IMR-90 (cell line): Measurements from ENCODE around the gene SPATS2L. TPM values are rescaled to one million over a fixed set of nuclear protein-coding genes. Genes with fewer than 3 reads are reported as not detected.

ENCODE experiments used
- ATAC-seq: fragments of 200-7000 bp; cut with Tn5 transposase; 2 replicates; pipeline ENCODE4 v1.9.1; 2020; ENCODE audit warnings: low read depth, mild to moderate bottlenecking, moderate library complexity
- BruUV-seq: library from RNA; stranded (reverse); fragments of 400-500 nt; replicated peaks from 2 replicates; lab custom pipeline; 2021; lab: Mats Ljungman, UMichigan
- CTCF ChIA-PET: fragments of 300-600 bp; formaldehyde crosslinking; extraction: SDS; loops from one replicate; lab custom pipeline; 2021; ENCODE audit warnings: antibody characterized with exemption; lab: Yijun Ruan, JAX
- POLR2A ChIA-PET: fragments of 300-600 bp; sonication (Branson Sonifier 250); formaldehyde crosslinking; loops from one replicate; lab custom pipeline; 2022; ENCODE audit warnings: antibody characterized with exemption; ENCODE audit not compliant: unreplicated experiment; lab: Charles Lee
- DNase-seq: peaks from one replicate; pipeline ENCODE4 v3.0.0; 2013
- H2AFZ ChIP-seq: replicated peaks from 2 replicates; pipeline ENCODE3; 2013; ENCODE audit warnings: low read length, mild to moderate bottlenecking; ENCODE audit not compliant: poor library complexity
- H2AK5ac ChIP-seq: 2 replicates; pipeline ENCODE4 v1.6.1; 2013; ENCODE audit warnings: low read depth, low read length, inconsistent platforms
- H2AK9ac ChIP-seq: replicated peaks from 2 replicates; pipeline ENCODE3; 2013; ENCODE audit warnings: mild to moderate bottlenecking, low read depth, low read length, moderate library complexity; ENCODE audit not compliant: poor library complexity
- H2BK120ac ChIP-seq: 2 replicates; pipeline ENCODE4 v1.6.1; 2013; ENCODE audit warnings: low read depth, low read length, inconsistent platforms
- H2BK15ac ChIP-seq: 3 replicates; pipeline ENCODE4 v1.6.1; 2013; ENCODE audit warnings: low read depth, low read length, inconsistent platforms
- H2BK20ac ChIP-seq: 2 replicates; pipeline ENCODE4 v1.6.1; 2013; ENCODE audit warnings: low read depth, mild to moderate bottlenecking, inconsistent platforms, low read length, moderate library complexity
- H2BK5ac ChIP-seq: 2 replicates; pipeline ENCODE4 v1.6.1; 2013; ENCODE audit warnings: mild to moderate bottlenecking, low read depth, low read length, inconsistent platforms; ENCODE audit not compliant: poor library complexity, severe bottlenecking
- H3K14ac ChIP-seq: replicated peaks from 2 replicates; pipeline ENCODE4 v1.6.1; 2013; ENCODE audit warnings: low read depth, low read length, inconsistent platforms
- H3K18ac ChIP-seq: 2 replicates; pipeline ENCODE4 v1.6.1; 2013; ENCODE audit warnings: low read depth, low read length, control low read depth
- H3K23ac ChIP-seq: 2 replicates; pipeline ENCODE4 v1.6.1; 2013; ENCODE audit warnings: low read depth, low read length, inconsistent platforms
- H3K27ac ChIP-seq: 2 replicates; pipeline ENCODE4 v1.5.1; 2013; ENCODE audit warnings: mild to moderate bottlenecking, control low read depth, low read length; ENCODE audit not compliant: insufficient read depth
- H3K27me3 ChIP-seq: 2 replicates; pipeline ENCODE4 v1.6.1; 2013; ENCODE audit warnings: low read length; ENCODE audit not compliant: control insufficient read depth, insufficient read depth
- H3K36me3 ChIP-seq: 2 replicates; pipeline ENCODE4 v1.6.1; 2013; ENCODE audit warnings: low read length, mixed read lengths; ENCODE audit not compliant: control insufficient read depth, insufficient read depth
- H3K4ac ChIP-seq: 2 replicates; pipeline ENCODE4 v1.6.1; 2013; ENCODE audit warnings: low read depth, low read length, inconsistent platforms
- H3K4me1 ChIP-seq: 2 replicates; pipeline ENCODE4 v1.6.1; 2013; ENCODE audit warnings: low read length, mixed read lengths; ENCODE audit not compliant: control insufficient read depth, insufficient read depth
- H3K4me2 ChIP-seq: 2 replicates; pipeline ENCODE4 v1.6.1; 2013; ENCODE audit warnings: low read depth, mild to moderate bottlenecking, control low read depth, low read length, moderate library complexity
- H3K4me3 ChIP-seq: 2 replicates; pipeline ENCODE4 v1.5.1; 2013; ENCODE audit warnings: low read depth, mild to moderate bottlenecking, control low read depth, low read length, moderate library complexity; ENCODE audit not compliant: insufficient read depth
- H3K56ac ChIP-seq: 2 replicates; pipeline ENCODE4 v1.6.1; 2013; ENCODE audit warnings: low read length, inconsistent platforms; ENCODE audit not compliant: insufficient read depth; ENCODE audit errors: extremely low read depth
- H3K79me1 ChIP-seq, 2 experiments: 2 replicates each; pipeline ENCODE4 v1.6.1; 2013; ENCODE audit warnings: low read length in 2 of 2, inconsistent platforms in 1 of 2, low read depth in 1 of 2
- H3K9ac ChIP-seq: 2 replicates; pipeline ENCODE4 v1.6.1; 2013; ENCODE audit warnings: low read depth, low read length, control low read depth
- H3K9me1 ChIP-seq: 2 replicates; pipeline ENCODE4 v1.6.1; 2013; ENCODE audit warnings: low read length, inconsistent platforms; ENCODE audit not compliant: insufficient read depth
- H3K9me3 ChIP-seq: 2 replicates; pipeline ENCODE4 v1.6.1; 2013; ENCODE audit warnings: low read length; ENCODE audit not compliant: control insufficient read depth, insufficient read depth
- H4K20me1 ChIP-seq: 2 replicates; pipeline ENCODE4 v1.6.1; 2013; ENCODE audit warnings: low read length, inconsistent platforms; ENCODE audit not compliant: insufficient read depth
- H4K5ac ChIP-seq: 2 replicates; pipeline ENCODE4 v1.6.1; 2013; ENCODE audit warnings: mild to moderate bottlenecking, low read depth, low read length, control low read depth
- H4K8ac ChIP-seq, 2 experiments: 2 replicates each; pipeline ENCODE4 v1.6.1; 2013; ENCODE audit warnings: low read depth in 2 of 2, low read length in 2 of 2, control low read depth in 1 of 2, inconsistent platforms in 1 of 2
- H4K91ac ChIP-seq: 2 replicates; pipeline ENCODE4 v1.6.1; 2013; ENCODE audit warnings: low read depth, low read length, inconsistent platforms; ENCODE audit not compliant: insufficient read depth
- BHLHE40 ChIP-seq: fragments of 150-350 bp; IDR thresholded peaks from 2 replicates; pipeline ENCODE4 v1.6.1; 2016; ENCODE audit warnings: mild to moderate bottlenecking, low read depth, low read length
- CEBPB ChIP-seq: IDR thresholded peaks from 2 replicates; pipeline ENCODE4 v1.6.1; 2012; ENCODE audit warnings: low read depth, low read length, improper control_type of control experiment
- ELK1 ChIP-seq: fragments of 150-350 bp; IDR thresholded peaks from 2 replicates; pipeline ENCODE4 v1.6.1; 2016; ENCODE audit warnings: low read depth, mild to moderate bottlenecking, low read length, moderate library complexity, borderline replicate concordance
- POLR2A ChIP-seq: IDR thresholded peaks from 2 replicates; pipeline ENCODE4 v1.6.1; 2012; ENCODE audit warnings: mild to moderate bottlenecking, low read depth, low read length
- RCOR1 ChIP-seq: IDR thresholded peaks from 2 replicates; pipeline ENCODE4 v1.6.1; 2012; ENCODE audit warnings: mild to moderate bottlenecking, low read length, improper control_type of control experiment; ENCODE audit not compliant: insufficient replicate concordance
- WGBS, 2 experiments: methylation state at CpG; one replicate each; pipeline versions ENCODE4 v1.1.5 to v1.1.7; 2013; ENCODE audit warnings: missing lambda C conversion rate in 2 of 2; ENCODE audit not compliant: insufficient read length in 1 of 2; ENCODE audit errors: extremely low coverage in 2 of 2; 5-methylcytosine and 5-hydroxymethylcytosine counted together
- dilution Hi-C: fragments of 300-500 bp; cut with HindIII; formaldehyde crosslinking; loops from one replicate; pipeline ENCODE4 v1.14.3; 2018; ENCODE audit warnings: low sequenced_read_pairs; ENCODE audit not compliant: unreplicated experiment
- in situ Hi-C: fragments of 300-500 bp; cut with MboI; formaldehyde crosslinking; loops from 3 replicates; pipeline ENCODE4 v1.14.3; 2019; ENCODE audit warnings: low sequenced_read_pairs, inconsistent platforms, mixed read lengths
- intact Hi-C: fragments of 100-400 bp; cut with micrococcal nuclease; formaldehyde crosslinking; loops from 2 replicates; pipeline ENCODE4 v1.10.0; 2022
- polyA plus RNA-seq, 3 experiments: library from polyadenylated mRNA; depleted of rRNA; stranded (reverse); fragments of >200 nt; gene quantifications; 2 replicates each; pipeline ENCODE4 v1.2.3, GENCODE V29; 2012; ENCODE audit warnings: low replicate concordance in 1 of 3
- total RNA-seq: library from RNA; depleted of rRNA; stranded (reverse); fragments of >200 nt; gene quantifications from 2 replicates; pipeline ENCODE4 v1.2.3, GENCODE V29; 2012

The SPATS2L gene
- total and polyA plus RNA-seq, 2 of the 4 experiments (the other 2 are of a cell fraction), result 118 to 155 TPM

- no peak overlapping the region for H4K91ac ChIP-seq
- H4K8ac ChIP-seq, result no peak overlapping the region
- peaks cover 16% of the 10 kb centered on the region for H3K36me3 ChIP-seq
- ChIA-PET POLR2A (no interaction called here), CTCF (no interaction called here)
- no peak overlapping the region for H3K9ac ChIP-seq
- H3K14ac ChIP-seq, result no peak overlapping the region
- H2BK5ac ChIP-seq, result peak overlapping the region; percentile 18
- TF ChIP-seq RCOR1, result no peak
- TF ChIP-seq POLR2A, result no peak
- no peak for TF ChIP-seq BHLHE40
- 0 out of 2 replicates have a peak, but pooled peaks have one; percentile 17 for TF ChIP-seq CEBPB
- no peak for TF ChIP-seq ELK1
- no CpG with 5 or more reads among the region's 2 CpGs for whole genome bisulfite sequencing, 2 experiments
- H2AFZ ChIP-seq, result no peak overlapping the region
- no peak overlapping the region for H2BK20ac ChIP-seq
- no TSS peak for BruUV-seq
- in situ Hi-C loops (no loop called here), dilution Hi-C loops (no loop called here), intact Hi-C loops (no loop called here)
- H2BK15ac ChIP-seq, result no peak overlapping the region
- peaks cover 16 to 29% of the 10 kb centered on the region in 2 experiments for H3K79me1 ChIP-seq
- H3K9me1 ChIP-seq, result peaks cover 9% of the 10 kb centered on the region; the same call in 1 of the 2 replicates
- ATAC-seq (no peak; the same call in 1 of the 2 replicates), DNase-seq (no peak)
- no peak overlapping the region for H3K56ac ChIP-seq
- H3K4ac ChIP-seq, result no peak overlapping the region
- no peak overlapping the region for H2AK9ac ChIP-seq
- H3K4me2 ChIP-seq, result no peak overlapping the region
- no peaks in the 10 kb centered on the region for H3K27me3 ChIP-seq
- peaks cover 2% of the 10 kb centered on the region; the same call in 1 of the 2 replicates for H3K4me1 ChIP-seq
- H3K23ac ChIP-seq, result no peak overlapping the region
- H3K27ac ChIP-seq, result 0 out of 2 replicates have a peak overlapping the region, but pooled peaks have one; percentile 15
- H2BK120ac ChIP-seq, result no peak overlapping the region
- H4K20me1 ChIP-seq, result no peaks in the 10 kb centered on the region
- no peak overlapping the region for H3K4me3 ChIP-seq
- no peak overlapping the region for H2AK5ac ChIP-seq
- no peak overlapping the region for H4K5ac ChIP-seq
- H3K18ac ChIP-seq, result no peak overlapping the region
- H3K9me3 ChIP-seq, result no peaks in the 10 kb centered on the region
Observed at GRCh38 chr2:200461846-200462710, 155.6 kb downstream of the SPATS2L start.
